Suprapubic skin (tissue), 4 donors: ENCODE data around the gene SKAP1. TPM values are rescaled to one million over a fixed set of nuclear protein-coding genes. Genes with fewer than 3 reads are reported as not detected.

ENCODE experiments used
- DNase-seq, 2 donors: peaks; one replicate each; pipeline ENCODE4 v3.0.0-alpha.2; 2019; ENCODE audit warnings: low spot score in 2 of 2
- H3K27ac ChIP-seq: fragments of 200-600 bp; sonication (generic); one replicate; pipeline ENCODE4 v1.5.1; 2019
- H3K27me3 ChIP-seq: fragments of 200-600 bp; sonication (generic); one replicate; pipeline ENCODE4 v1.5.1; 2019
- H3K36me3 ChIP-seq: fragments of 200-600 bp; sonication (generic); one replicate; pipeline ENCODE4 v1.5.1; 2019
- H3K4me1 ChIP-seq: fragments of 200-600 bp; sonication (generic); one replicate; pipeline ENCODE4 v1.5.1; 2019
- H3K4me3 ChIP-seq: fragments of 200-600 bp; sonication (generic); one replicate; pipeline ENCODE4 v1.5.1; 2019; ENCODE audit warnings: mild to moderate bottlenecking
- H3K9me3 ChIP-seq: fragments of 200-600 bp; sonication (generic); one replicate; pipeline ENCODE4 v1.5.1; 2019
- CTCF ChIP-seq, 2 donors: fragments of 200-600 bp in 1 of 2; fragments of 450-650 bp in 1 of 2; sonication (generic) in 1 of 2; IDR thresholded peaks; one replicate each; pipeline ENCODE4 v1.5.1; 2016 to 2019; ENCODE audit warnings: antibody characterized with exemption in 2 of 2, mild to moderate bottlenecking in 1 of 2, moderate library complexity in 1 of 2
- EP300 ChIP-seq: sonication (generic); formaldehyde crosslinking; IDR thresholded peaks from one replicate; pipeline ENCODE4 v1.6.1; 2017; ENCODE audit warnings: antibody characterized with exemption
- POLR2A ChIP-seq, 2 donors: fragments of 450-650 bp; IDR thresholded peaks; one replicate each; pipeline ENCODE4 v1.6.1; 2017; ENCODE audit warnings: antibody characterized with exemption in 2 of 2, mild to moderate bottlenecking in 2 of 2, moderate library complexity in 2 of 2
- POLR2AphosphoS5 ChIP-seq, 3 donors: sonication (generic); formaldehyde crosslinking; IDR thresholded peaks; one replicate each; pipeline ENCODE4 v1.6.1; 2017; ENCODE audit warnings: antibody characterized with exemption in 3 of 3
- WGBS: methylation state at CpG from one replicate; pipeline ENCODE4 v1.1.5; 2018; 5-methylcytosine and 5-hydroxymethylcytosine counted together
- total RNA-seq, 4 donors: library from RNA; depleted of rRNA; stranded (reverse); fragments of >200 nt; gene quantifications; one replicate each; pipeline ENCODE4 v1.1.0, GENCODE V29; 2016

Gene SKAP1
- total RNA-seq, 4 donors from 2014 or later: 1.0 to 1.5 TPM; not detected in 2

- 80% methylated on average over 2 of the region's 2 CpGs for WGBS
- DNase-seq: no peak
- H3K36me3 ChIP-seq: no peaks in the 10 kb centered on the region
- H3K9me3 ChIP-seq: no peaks in the 10 kb centered on the region
- H3K4me1 ChIP-seq: no peaks in the 10 kb centered on the region
- TF ChIP-seq POLR2AphosphoS5 (IDR thresholded peaks at IDR 0.05) (no peak), EP300 (no peak), CTCF (IDR thresholded peaks at IDR 0.05) (no peak), POLR2A (IDR thresholded peaks at IDR 0.05) (no peak)
- H3K4me3 ChIP-seq: no peak overlapping the region
- H3K27me3 ChIP-seq: peaks cover 72% of the 10 kb centered on the region
- no peak overlapping the region for H3K27ac ChIP-seq
These were observed 93.0 kb downstream of the SKAP1 start for GRCh38 chr17:48336986-48337385.

GRCh38 chr17:48335858-48336500, 94.0 kb downstream of the SKAP1 start:
- DNase-seq: no peak
- H3K36me3 ChIP-seq: no peaks in the 10 kb centered on the region
- peak; percentile 54 to 64 for TF ChIP-seq CTCF (IDR thresholded peaks at IDR 0.05)
- no peak for TF ChIP-seq POLR2AphosphoS5 (IDR thresholded peaks at IDR 0.05)
- TF ChIP-seq POLR2A (IDR thresholded peaks at IDR 0.05): no peak
- no peak for TF ChIP-seq EP300
- WGBS: 9% methylated on average over 5 of the region's 5 CpGs
- no peak overlapping the region for H3K27ac ChIP-seq
- no peaks in the 10 kb centered on the region for H3K4me1 ChIP-seq
- H3K4me3 ChIP-seq: no peak overlapping the region
- H3K27me3 ChIP-seq: peaks cover 79% of the 10 kb centered on the region
- no peaks in the 10 kb centered on the region for H3K9me3 ChIP-seq

- H3K27me3 ChIP-seq: peaks cover 81% of the 10 kb centered on the region
- no peak for TF ChIP-seq POLR2A (IDR thresholded peaks at IDR 0.05)
- no peak for TF ChIP-seq EP300
- no peak for TF ChIP-seq POLR2AphosphoS5 (IDR thresholded peaks at IDR 0.05)
- no peak for TF ChIP-seq CTCF (IDR thresholded peaks at IDR 0.05)
These were observed 94.7 kb downstream of the SKAP1 start for GRCh38 chr17:48335146-48335784.

GRCh38 chr17:48333034-48333530, 96.9 kb downstream of the SKAP1 start:
- no peaks in the 10 kb centered on the region for H3K9me3 ChIP-seq
- H3K27me3 ChIP-seq: peaks cover 87% of the 10 kb centered on the region
- WGBS: 60% methylated on average over 1 of the region's 1 CpG

More at GRCh38 chr17:48335146-48335784, 94.7 kb downstream of the SKAP1 start:
- Histone ChIP-seq H3K9me3 (no peaks in the 10 kb centered on the region), H3K27ac (no peak overlapping the region), H3K4me1 (no peaks in the 10 kb centered on the region), H3K4me3 (no peak overlapping the region), H3K36me3 (no peaks in the 10 kb centered on the region)
- no peak for DNase-seq

More at GRCh38 chr17:48333034-48333530, 96.9 kb downstream of the SKAP1 start:
- no peaks in the 10 kb centered on the region for H3K36me3 ChIP-seq
- no peak overlapping the region for H3K27ac ChIP-seq
- no peak for DNase-seq
- H3K4me1 ChIP-seq: no peaks in the 10 kb centered on the region
- TF ChIP-seq POLR2AphosphoS5 (IDR thresholded peaks at IDR 0.05): no peak
- no peak for TF ChIP-seq EP300
- no peak for TF ChIP-seq CTCF (IDR thresholded peaks at IDR 0.05)
- TF ChIP-seq POLR2A (IDR thresholded peaks at IDR 0.05): no peak
- H3K4me3 ChIP-seq: no peak overlapping the region
